Fibroblast of the aortic adventitia (primary cell): Measurements from ENCODE around the gene LMO2. TPM values are rescaled to one million over a fixed set of nuclear protein-coding genes. Genes with fewer than 3 reads are reported as not detected.
A peak's percentile ranks its signal among the peaks of the same experiment; 100 is the strongest.

Experiments
- DNase-seq: peaks from one replicate; pipeline ENCODE4 v3.0.0-alpha.2; 2010; ENCODE audit warnings: low read depth
- H3K4me3 ChIP-seq: 2 replicates; pipeline ENCODE4 v1.5.1; 2011; ENCODE audit warnings: low read depth, mild to moderate bottlenecking, control low read depth, low read length, moderate library complexity
- CTCF ChIP-seq: IDR thresholded peaks from 2 replicates; pipeline ENCODE4 v1.5.1; 2011; ENCODE audit warnings: mild to moderate bottlenecking, low read length, control low read depth, inconsistent platforms; ENCODE audit not compliant: insufficient read depth
- total RNA-seq: library from RNA; depleted of rRNA; stranded (reverse); fragments of >200 nt; gene quantifications from 2 replicates; pipeline ENCODE4 v1.2.3, GENCODE V29; 2012; ENCODE audit warnings: low replicate concordance

Gene LMO2
- total RNA-seq, 1 donor = 21.8 TPM

GRCh38 chr11:33913991-33914390 is 22.1 kb upstream of the LMO2 start:
- no peak for DNase-seq
- H3K4me3 ChIP-seq = no peak overlapping the region
- no peak for TF ChIP-seq CTCF

DNA sequence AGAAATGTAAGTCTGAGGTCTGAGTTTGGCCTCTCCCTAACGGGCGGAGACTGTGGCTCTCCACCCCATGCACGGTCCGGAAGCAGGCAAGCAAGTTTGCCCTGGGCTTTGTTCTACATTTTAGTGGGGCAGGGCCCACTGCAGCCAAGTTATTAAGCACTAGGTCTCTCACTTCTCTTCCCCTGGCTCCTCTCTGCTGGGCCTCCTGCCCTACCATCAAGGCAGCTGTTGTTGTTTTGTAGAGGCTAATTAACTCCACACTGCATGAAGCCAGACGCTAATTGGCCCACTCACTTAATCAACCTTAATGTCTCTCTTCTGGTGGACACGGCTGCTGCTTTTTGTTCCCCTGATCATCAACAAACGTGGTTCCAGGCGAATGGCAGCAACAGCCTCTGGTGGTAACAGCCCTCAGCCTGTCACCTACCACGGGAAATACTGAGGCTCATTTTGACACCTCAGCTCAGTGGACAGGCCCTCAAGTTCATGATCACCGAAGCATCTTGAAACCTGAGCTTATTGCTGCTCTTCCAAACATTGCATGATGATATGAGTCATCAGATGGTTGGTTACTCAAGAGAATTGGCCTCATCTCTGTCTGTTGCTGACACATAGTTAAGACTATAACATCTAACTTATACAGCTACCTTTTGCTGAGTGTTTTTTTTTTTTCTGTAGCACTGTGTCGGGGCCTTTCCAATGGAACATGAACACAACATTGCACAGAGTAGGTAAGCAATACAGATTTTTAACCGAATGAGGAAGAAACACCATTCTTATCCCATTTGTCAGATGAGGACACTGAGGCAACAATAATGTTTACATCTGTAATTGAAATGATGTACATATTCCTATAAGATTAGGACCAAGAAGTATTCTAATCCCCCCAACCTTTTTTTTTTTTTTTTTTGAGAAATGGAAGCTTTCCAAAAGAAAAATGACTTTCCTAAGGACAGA is 20.8 kb upstream of the LMO2 start:
- H3K4me3 ChIP-seq = no peak overlapping the region
- no peak for TF ChIP-seq CTCF

DNA sequence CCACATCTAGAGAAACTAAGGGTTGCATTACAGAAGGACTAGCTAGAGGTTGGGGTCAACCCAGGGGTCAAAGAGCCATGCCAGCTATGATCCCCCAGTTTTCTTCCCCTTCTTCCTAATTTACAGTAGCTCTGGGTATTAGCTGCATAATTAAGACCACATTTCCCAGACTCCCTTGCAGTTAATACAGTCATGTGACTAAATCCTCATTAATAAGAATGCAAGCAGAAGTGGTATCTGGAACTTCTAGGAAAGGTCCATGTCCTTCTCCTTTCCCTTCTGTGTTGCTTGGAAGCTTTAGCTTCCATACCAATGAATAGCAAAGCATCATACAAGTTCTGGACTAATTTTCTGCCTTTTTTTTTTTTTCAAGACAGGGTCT is 19.1 kb upstream of the LMO2 start:
- TF ChIP-seq CTCF = no peak
- no peak for DNase-seq
- H3K4me3 ChIP-seq = no peak overlapping the region

More for the DNA sequence above, 20.8 kb upstream of the LMO2 start:
- peak; percentile 91 for DNase-seq

DNA sequence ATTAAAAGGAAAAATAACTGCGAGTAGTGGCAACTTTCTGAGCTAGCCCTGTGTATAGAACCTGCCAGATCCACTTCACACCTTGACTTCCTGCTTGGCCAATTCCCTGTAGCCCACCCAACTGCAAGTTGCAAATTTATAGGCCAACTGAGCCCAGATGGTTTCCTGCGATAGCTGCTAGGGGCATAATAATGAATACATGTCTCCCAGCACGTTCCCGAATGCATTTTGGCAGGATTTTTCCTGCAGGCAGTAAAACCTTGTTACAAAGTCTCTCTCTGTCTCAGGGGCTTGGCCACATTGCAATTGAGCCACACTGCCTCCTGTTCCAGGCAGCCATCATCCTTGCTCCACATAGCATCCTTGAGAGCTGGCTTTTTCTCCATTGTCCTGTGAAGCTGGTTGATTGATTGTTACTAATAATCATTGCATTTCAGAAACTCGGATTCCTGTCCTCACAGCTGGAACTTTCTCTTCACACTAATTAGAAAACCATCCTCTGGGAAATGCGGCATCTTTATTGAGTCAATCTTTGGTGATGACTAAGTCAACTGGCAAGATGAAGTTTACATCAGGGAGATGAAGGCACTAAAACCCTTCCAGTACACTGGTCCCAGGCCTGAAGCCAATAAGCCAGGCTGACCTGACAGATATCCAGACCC is 18.6 kb upstream of the LMO2 start:
- no peak for TF ChIP-seq CTCF
- no peak overlapping the region for H3K4me3 ChIP-seq
- DNase-seq = peak; percentile 8

DNA sequence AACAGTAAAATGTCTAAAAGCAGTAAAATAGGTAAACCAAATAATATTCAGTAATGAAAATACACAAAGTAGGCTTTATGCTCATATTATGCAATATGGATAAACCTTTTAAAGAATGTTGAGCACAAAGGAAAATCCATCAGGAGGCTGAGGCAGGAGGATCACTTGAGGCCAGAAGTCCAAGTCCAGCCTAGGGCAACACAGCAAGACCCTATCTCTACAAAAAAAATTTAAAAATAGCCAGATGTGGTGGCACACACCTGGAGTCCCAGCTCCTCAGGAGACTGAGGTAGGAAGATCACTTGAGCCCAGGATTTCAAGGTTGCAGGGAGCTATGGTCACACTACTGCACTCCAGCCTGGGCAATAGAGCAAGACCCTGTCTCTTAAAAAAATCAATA is 17.7 kb upstream of the LMO2 start:
- no peak for DNase-seq
- H3K4me3 ChIP-seq = no peak overlapping the region
- TF ChIP-seq CTCF = no peak

DNA sequence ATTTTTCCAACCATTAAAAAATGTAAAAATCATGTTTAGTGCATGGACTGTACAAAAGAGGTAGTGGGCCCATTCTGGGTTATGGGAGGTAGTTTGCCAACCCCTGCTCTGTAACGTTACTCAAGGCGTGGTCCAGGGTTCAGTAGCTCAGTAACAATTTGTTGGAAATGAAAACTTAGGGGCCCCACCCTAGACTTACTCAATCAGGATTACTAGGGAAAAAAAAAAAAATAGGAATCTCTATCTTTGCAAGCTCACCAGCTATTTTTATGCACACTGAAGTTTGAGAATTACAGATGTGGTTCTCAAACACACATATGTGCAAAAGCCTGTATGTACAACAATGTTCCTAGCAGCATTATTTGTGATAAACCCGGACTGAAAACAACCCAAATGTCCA is 17.3 kb upstream of the LMO2 start:
- TF ChIP-seq CTCF = no peak
- no peak overlapping the region for H3K4me3 ChIP-seq
- peak; percentile 48 for DNase-seq
